NCI-H1694 treated with DMSO at 0.1 percent for 48 hours (cell line): ENCODE data around the gene UNC5C.

ENCODE experiments used
- DNase-seq: peaks from one replicate; lab custom pipeline; 2025; lab: John Stamatoyannopoulos, UW

Gene UNC5C

GRCh38 chr4:95548738-95549245 lies at the start of gene UNC5C:
TSS of gene UNC5C (minus strand) at chr4:95548973.
- no peak for DNase-seq

DNA sequence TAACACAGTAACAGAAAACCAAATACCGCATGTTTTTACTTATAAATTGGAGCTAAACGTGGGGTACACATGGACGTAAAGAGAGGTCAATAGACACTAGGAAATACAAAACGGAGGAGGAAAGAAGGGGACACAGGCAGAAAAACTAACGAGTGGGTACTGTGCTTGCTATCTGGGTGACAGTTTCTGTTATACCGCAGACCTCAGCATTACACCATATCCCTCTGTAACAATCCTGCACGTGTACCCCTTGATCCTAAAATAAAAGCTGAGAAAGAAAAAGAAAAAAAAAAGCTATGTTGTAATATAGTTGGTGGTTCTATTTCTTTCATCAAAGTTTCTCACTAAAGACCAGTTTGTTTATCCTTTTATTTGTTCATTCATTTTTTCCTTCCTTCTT lies 47.9 kb upstream of the UNC5C start:
- no peak for DNase-seq

DNA sequence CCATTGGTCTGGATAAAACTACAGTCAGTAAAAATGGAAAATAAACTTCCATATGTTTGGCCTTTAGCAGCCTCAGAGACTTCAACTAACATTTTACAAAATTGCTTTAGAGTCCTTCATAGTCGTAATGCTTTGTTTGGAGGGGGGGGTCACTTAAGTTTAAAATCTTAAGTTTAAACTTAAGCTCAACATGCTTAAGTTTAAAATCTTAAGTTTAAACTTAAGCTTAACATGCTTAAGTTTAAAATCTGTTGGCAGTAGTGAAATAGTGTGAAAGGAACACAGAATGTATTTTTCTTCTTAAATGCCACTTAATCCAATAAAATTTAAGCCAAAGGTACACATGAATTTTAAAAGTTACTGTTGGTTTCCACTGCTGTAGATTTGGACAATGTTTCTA lies 45.9 kb upstream of the UNC5C start:
- DNase-seq = no peak

DNA sequence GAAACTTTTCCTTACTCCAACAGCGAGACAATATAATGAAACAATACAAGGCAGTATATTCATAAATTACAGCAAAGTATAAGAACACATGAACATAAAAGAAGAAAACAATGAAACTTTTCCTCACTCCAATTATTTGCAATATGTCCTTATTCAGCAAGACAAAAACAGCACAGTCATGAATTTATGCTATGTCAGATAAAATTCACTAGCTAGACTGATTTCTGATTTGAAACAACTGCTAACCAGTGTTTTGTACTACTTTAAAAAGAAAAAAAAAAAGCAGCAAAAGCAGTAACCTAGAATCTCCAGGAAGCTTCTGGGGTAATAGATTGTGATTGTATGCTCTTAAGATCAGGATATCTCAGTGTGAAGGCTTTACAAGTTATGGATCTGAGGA lies 45.2 kb upstream of the UNC5C start:
- DNase-seq = no peak

GRCh38 chr4:95591278-95591677 lies 42.5 kb upstream of the UNC5C start:
- DNase-seq = no peak

- DNase-seq = no peak
Observed at GRCh38 chr4:95590615-95591014, 41.8 kb upstream of the UNC5C start.

DNA sequence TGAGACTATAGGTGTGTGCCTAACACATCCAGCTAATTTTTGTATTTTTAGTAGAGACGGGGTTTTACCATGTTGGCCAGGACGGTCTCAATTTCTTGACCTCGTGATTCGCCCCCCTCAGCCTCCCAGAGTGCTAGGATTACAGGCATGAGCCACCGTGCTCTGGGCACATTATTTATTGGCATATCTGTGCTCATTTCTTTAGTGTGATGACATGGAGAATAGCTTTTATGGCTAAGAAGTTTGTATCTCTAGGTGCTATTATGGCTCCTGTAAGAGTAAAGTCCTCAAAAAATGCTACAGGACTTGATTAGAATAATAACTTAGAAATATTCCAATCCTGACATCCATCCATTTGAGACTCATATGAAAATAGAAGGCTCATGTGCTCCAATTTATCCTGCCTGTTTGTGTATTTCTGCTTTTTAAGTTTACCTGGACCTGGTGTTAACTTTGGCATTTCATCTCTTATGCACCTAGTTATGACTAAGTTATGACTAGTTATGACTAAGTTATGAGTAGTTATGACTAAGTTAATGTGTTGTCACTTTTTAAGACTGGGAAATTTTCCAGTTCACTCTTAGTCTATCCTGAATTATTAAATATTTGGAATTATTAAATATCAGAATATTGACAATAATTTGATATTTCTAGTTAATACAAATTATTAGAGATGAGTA lies 36.4 kb upstream of the UNC5C start:
- no peak for DNase-seq

- DNase-seq = no peak
Observed at GRCh38 chr4:95580226-95580625, 31.5 kb upstream of the UNC5C start.

GRCh38 chr4:95572304-95572991 lies 23.7 kb upstream of the UNC5C start:
- no peak for DNase-seq

DNA sequence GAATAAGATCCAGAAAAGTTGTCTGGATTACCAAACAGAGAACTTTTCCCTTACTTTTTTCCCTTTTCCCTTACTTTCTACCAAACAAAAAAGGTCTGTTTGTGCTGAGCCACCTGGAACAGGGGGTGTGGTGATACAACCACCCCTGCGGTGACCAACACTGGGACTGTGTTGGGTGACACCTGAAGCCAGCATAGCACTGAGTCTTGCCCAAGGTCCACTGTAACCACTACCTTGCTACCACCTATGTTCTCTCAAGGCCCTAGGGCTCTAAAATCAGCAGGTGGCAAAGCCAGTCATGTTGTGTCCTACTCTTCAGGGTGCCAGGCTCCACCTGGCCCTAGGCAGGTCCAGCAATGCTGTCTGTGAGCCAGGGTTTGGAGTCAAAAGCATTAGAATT lies 22.8 kb upstream of the UNC5C start:
- no peak for DNase-seq

GRCh38 chr4:95563638-95564337 lies 15.0 kb upstream of the UNC5C start:
- DNase-seq = no peak

DNA sequence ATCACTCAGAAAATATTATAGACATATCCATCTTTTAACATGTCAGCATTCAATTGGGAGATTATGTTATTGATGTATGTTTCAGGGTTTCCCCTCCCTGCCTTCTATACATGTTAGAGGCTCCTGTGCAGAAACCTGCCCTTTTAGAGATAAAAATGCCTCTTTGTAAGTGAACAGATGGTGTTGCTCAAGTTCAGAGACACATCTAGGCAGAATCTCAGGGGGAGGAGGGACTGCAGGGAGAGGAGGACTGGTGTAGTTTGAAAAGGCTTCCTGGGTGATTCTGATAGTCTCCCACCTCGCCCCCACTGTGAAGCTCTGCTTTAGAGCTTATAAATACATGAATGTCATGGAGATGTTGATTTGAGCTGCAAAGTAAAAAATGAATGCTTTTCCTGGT lies 12.0 kb upstream of the UNC5C start:
- no peak for DNase-seq

- no peak for DNase-seq
Observed at GRCh38 chr4:95556207-95556859, 7.6 kb upstream of the UNC5C start.

DNA sequence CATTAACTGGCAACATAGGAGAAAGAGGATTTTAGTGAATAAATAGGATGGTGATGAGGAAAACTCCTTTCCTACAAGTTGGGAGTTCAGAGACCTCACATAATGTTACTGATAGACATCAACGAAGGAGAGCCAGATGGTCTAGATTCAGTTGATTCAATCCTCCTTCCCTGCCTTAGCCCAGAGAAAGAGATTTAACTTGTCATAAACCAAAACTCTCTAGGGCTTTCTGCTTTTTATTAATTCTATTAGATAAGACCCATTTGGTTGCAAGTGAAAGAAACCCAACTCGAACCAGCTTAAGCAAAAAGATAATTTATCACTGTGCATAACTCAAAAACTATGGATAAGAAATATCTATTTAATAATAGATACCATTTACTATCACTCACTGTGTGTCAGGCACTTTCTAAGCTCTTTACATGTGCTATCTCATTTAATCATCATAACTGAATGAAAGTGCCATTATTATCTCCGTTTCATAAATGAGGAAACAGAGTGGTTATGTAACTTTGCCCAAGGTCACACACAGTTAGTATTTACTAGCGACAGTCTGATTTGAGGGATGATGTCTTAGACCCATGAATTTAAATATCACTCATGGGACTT lies 4.3 kb upstream of the UNC5C start:
- DNase-seq = no peak

GRCh38 chr4:95551653-95552052 lies 2.9 kb upstream of the UNC5C start:
- no peak for DNase-seq

GRCh38 chr4:95550115-95550987 lies 1.6 kb upstream of the UNC5C start:
- no peak for DNase-seq

GRCh38 chr4:95549246-95550114 lies 707 bp upstream of the UNC5C start:
- DNase-seq = no peak

GRCh38 chr4:95547715-95548471 lies 880 bp downstream of the UNC5C start:
- no peak for DNase-seq
